B cell (primary cell): ENCODE measurements around the gene GUCY1A1. TPM values are rescaled to one million over a fixed set of nuclear protein-coding genes. Genes with fewer than 3 reads are reported as not detected.

Experiments used
- ATAC-seq: fragments of 200-7000 bp; cut with Tn5 transposase; one replicate; pipeline ENCODE4 v1.10.0; 2021; ENCODE audit warnings: low read depth, mild to moderate bottlenecking, moderate number of reproducible peaks, moderate library complexity
- CTCF ChIA-PET: fragments of 350-600 bp; sonication (Branson Sonifier 250); formaldehyde crosslinking; loops from one replicate; lab custom pipeline; 2021; ENCODE audit warnings: antibody characterized with exemption, inconsistent platforms; lab: Charles Lee
- POLR2A ChIA-PET: fragments of 350-600 bp; sonication (Branson Sonifier 250); formaldehyde crosslinking; loops from one replicate; lab custom pipeline; 2021; ENCODE audit warnings: antibody characterized with exemption; lab: Charles Lee
- DNase-seq: peaks from one replicate; pipeline ENCODE4 v3.0.0; 2013
- H2AFZ ChIP-seq: 2 replicates; pipeline ENCODE4 v1.6.1; 2012; ENCODE audit warnings: mild to moderate bottlenecking, low read depth, low read length; ENCODE audit not compliant: insufficient read depth, poor library complexity, severe bottlenecking
- H3K27ac ChIP-seq, 2 donors: 1 replicate in 1 of 2; 2 replicates in 1 of 2; pipeline ENCODE4 v1.5.1; 2012 to 2013; ENCODE audit warnings: low read length in 2 of 2, mild to moderate bottlenecking in 2 of 2, moderate library complexity in 1 of 2
- H3K27me3 ChIP-seq, 4 experiments: fragments of 200-600 bp in 1 of 4; sonication (generic) in 1 of 4; replicated peaks in 1 of 4; 1 replicate in 2 of 4; 2 replicates in 2 of 4; pipeline versions ENCODE4 v1.6.1 to v1.7.0; 2013 to 2016; ENCODE audit warnings: low read length in 3 of 4, mild to moderate bottlenecking in 2 of 4, mixed read lengths in 1 of 4, moderate library complexity in 1 of 4; ENCODE audit not compliant: insufficient read depth in 4 of 4, control insufficient read depth in 3 of 4; ENCODE audit errors: control extremely low read depth in 1 of 4
- H3K36me3 ChIP-seq, 2 experiments: replicated peaks in 1 of 2; 1 replicate in 1 of 2; 2 replicates in 1 of 2; pipeline versions ENCODE4 v1.6.1 to v1.7.1; 2013; ENCODE audit warnings: low read length in 1 of 2; ENCODE audit not compliant: insufficient read depth in 2 of 2, control insufficient read depth in 1 of 2; ENCODE audit errors: control extremely low read depth in 1 of 2, extremely low read depth in 1 of 2
- H3K4me1 ChIP-seq, 2 donors: fragments of 200-600 bp in 1 of 2; sonication (generic) in 1 of 2; 1 replicate in 1 of 2; 2 replicates in 1 of 2; pipeline versions ENCODE4 v1.5.1 to v1.6.1; 2013 to 2017; ENCODE audit warnings: low read length in 2 of 2; ENCODE audit not compliant: control insufficient read depth in 2 of 2, insufficient read depth in 2 of 2
- H3K4me2 ChIP-seq: replicated peaks from 2 replicates; pipeline ENCODE3; 2012; ENCODE audit warnings: mild to moderate bottlenecking, low read depth, low read length; ENCODE audit not compliant: poor library complexity, severe bottlenecking
- H3K4me3 ChIP-seq, 5 experiments: fragments of 200-600 bp in 1 of 5; sonication (generic) in 1 of 5; 1 replicate in 3 of 5; 2 replicates in 2 of 5; pipeline versions ENCODE4 v1.5.1 to v1.7.0; 2011 to 2016; ENCODE audit warnings: low read length in 4 of 5, mild to moderate bottlenecking in 4 of 5, low read depth in 2 of 5, control low read depth in 1 of 5, moderate library complexity in 1 of 5; ENCODE audit not compliant: insufficient read depth in 1 of 5; ENCODE audit errors: control extremely low read depth in 1 of 5, extremely low read depth in 1 of 5
- H3K79me2 ChIP-seq: fragments of 200-600 bp; sonication (generic); one replicate; pipeline ENCODE4 v1.6.0; 2016; ENCODE audit warnings: low read length; ENCODE audit not compliant: control insufficient read depth, insufficient read depth
- H3K9ac ChIP-seq: fragments of 200-600 bp; sonication (generic); 2 replicates; pipeline ENCODE4 v1.6.1; 2017; ENCODE audit warnings: mild to moderate bottlenecking, low read length, moderate library complexity
- H3K9me3 ChIP-seq, 3 donors: one replicate each; pipeline versions ENCODE4 v1.6.1 to v1.7.1; 2013; ENCODE audit warnings: low read length in 2 of 3; ENCODE audit not compliant: control insufficient read depth in 2 of 3, insufficient read depth in 1 of 3; ENCODE audit errors: control extremely low read depth in 1 of 3
- H4K20me1 ChIP-seq: 2 replicates; pipeline ENCODE4 v1.6.0; 2012; ENCODE audit warnings: mild to moderate bottlenecking, low read length; ENCODE audit not compliant: insufficient read depth, control insufficient read depth, poor library complexity, severe bottlenecking
- H3K27ac Mint-ChIP-seq: one replicate; pipeline ENCODE4 v1.8.0; 2021; ENCODE audit warnings: mixed read lengths
- H3K27me3 Mint-ChIP-seq: one replicate; pipeline ENCODE4 v1.8.0; 2021; ENCODE audit warnings: mixed read lengths
- H3K4me1 Mint-ChIP-seq: one replicate; pipeline ENCODE4 v1.8.0; 2021; ENCODE audit warnings: mixed read lengths
- H3K4me3 Mint-ChIP-seq: one replicate; pipeline ENCODE4 v1.8.0; 2021; ENCODE audit warnings: mixed read lengths
- H3K9me3 Mint-ChIP-seq: one replicate; pipeline ENCODE4 v1.8.0; 2022; ENCODE audit warnings: mixed read lengths; ENCODE audit not compliant: insufficient read depth
- CTCF ChIP-seq: fragments of 200-600 bp; IDR thresholded peaks from one replicate; pipeline ENCODE4 v1.8.0; 2022; ENCODE audit warnings: antibody characterized with exemption, mild to moderate bottlenecking
- EZH2 ChIP-seq: IDR thresholded peaks from 2 replicates; pipeline ENCODE4 v1.6.1; 2012; ENCODE audit warnings: borderline replicate concordance, low read depth, mild to moderate bottlenecking, moderate library complexity, low read length; ENCODE audit not compliant: insufficient read depth, poor library complexity, severe bottlenecking
- WGBS: methylation state at CpG from one replicate; pipeline ENCODE4 v1.1.5; 2013; ENCODE audit warnings: missing lambda C conversion rate; ENCODE audit not compliant: insufficient coverage; 5-methylcytosine and 5-hydroxymethylcytosine counted together
- intact Hi-C: fragments of 100-400 bp; cut with micrococcal nuclease; formaldehyde crosslinking; loops from one replicate; pipeline ENCODE4 v1.10.0; 2022
- polyA plus RNA-seq: library from polyadenylated mRNA; depleted of rRNA; stranded (reverse); fragments of >200 nt; gene quantifications from 2 replicates; pipeline ENCODE4 v1.2.3, GENCODE V29; 2012
- total RNA-seq, 2 donors: library from RNA; stranded (reverse); fragments of 120-200 nt in 1 of 2; gene quantifications; 1 replicate in 1 of 2; 2 replicates in 1 of 2; pipeline versions ENCODE4 v1.2.3 to v1.2.4, GENCODE V29; 2013 to 2022

The GUCY1A1 gene
- total and polyA plus RNA-seq, 2 donors (not counting 1 experiment from before 2014, with no cell fraction given) = 0.12 to 0.25 TPM

- H3K9ac ChIP-seq = no peak overlapping the region
- no peaks in the 10 kb centered on the region for H3K79me2 ChIP-seq
- Mint-ChIP-seq H3K4me3 (no peak overlapping the region), H3K4me1 (no peaks in the 10 kb centered on the region), H3K9me3 (no peaks in the 10 kb centered on the region), H3K27me3 (no peaks in the 10 kb centered on the region), H3K27ac (no peak overlapping the region)
- POLR2A ChIA-PET = no interaction called here
- H3K27me3 ChIP-seq = no peaks in the 10 kb centered on the region
- 48% methylated on average over 4 of the region's 6 CpGs for WGBS
- no peak for DNase-seq
- no peaks in the 10 kb centered on the region for H3K4me1 ChIP-seq
- no peak for ATAC-seq
- intact Hi-C loops = no loop called here
- no peak overlapping the region for H3K27ac ChIP-seq
- TF ChIP-seq EZH2 (no peak), CTCF (no peak)
- no peaks in the 10 kb centered on the region for H4K20me1 ChIP-seq
- H3K36me3 ChIP-seq = no peaks in the 10 kb centered on the region
- no peak overlapping the region for H3K4me2 ChIP-seq
- CTCF ChIA-PET = no interaction called here
- H3K9me3 ChIP-seq = no peaks in the 10 kb centered on the region
- no peak overlapping the region for H3K4me3 ChIP-seq
- no peak overlapping the region for H2AFZ ChIP-seq
These were observed 30.1 kb downstream of the GUCY1A1 start for GRCh38 chr4:155696726-155697125.

GRCh38 chr4:155701827-155702226, 35.2 kb downstream of the GUCY1A1 start:
- no peaks in the 10 kb centered on the region for H3K4me1 ChIP-seq
- no peak for TF ChIP-seq EZH2
- TF ChIP-seq CTCF = no peak
- no peak overlapping the region for H3K27ac ChIP-seq
- no peaks in the 10 kb centered on the region for H4K20me1 ChIP-seq
- H3K9me3 ChIP-seq = no peaks in the 10 kb centered on the region
- H3K79me2 ChIP-seq = no peaks in the 10 kb centered on the region
- no peak overlapping the region for H3K4me3 Mint-ChIP-seq
- no peaks in the 10 kb centered on the region for H3K27me3 ChIP-seq
- ChIA-PET CTCF (interaction anchor here (0.7 kb wide), 1 partner anchor 163 kb away, joined by 3 read pairs; no protein-coding TSS in a partner anchor), POLR2A (no interaction called here)
- DNase-seq (no peak), ATAC-seq (no peak)
- H3K27ac Mint-ChIP-seq = no peak overlapping the region
- H3K9ac ChIP-seq = no peak overlapping the region
- WGBS = 63% methylated on average over 1 of the region's 2 CpGs
- H3K36me3 ChIP-seq = no peaks in the 10 kb centered on the region
- H3K4me2 ChIP-seq = no peak overlapping the region
- intact Hi-C loops = no loop called here
- H2AFZ ChIP-seq = no peak overlapping the region
- no peaks in the 10 kb centered on the region for H3K27me3 Mint-ChIP-seq
- no peaks in the 10 kb centered on the region for H3K4me1 Mint-ChIP-seq
- H3K9me3 Mint-ChIP-seq = no peaks in the 10 kb centered on the region
- no peak overlapping the region for H3K4me3 ChIP-seq
